HEK293T (cell line): Measurements from ENCODE around the gene PSTPIP2.
"Not testable (repeated sequence)": the region's sequence is repeated elsewhere in the genome, so short reads cannot be mapped to it uniquely, and the experiment has no call there.

Experiments used
- CTCF ChIA-PET: fragments of 350-600 bp; formaldehyde crosslinking; extraction: SDS; loops from one replicate; lab custom pipeline; 2021; ENCODE audit warnings: antibody characterized with exemption, inconsistent platforms; lab: Yijun Ruan, JAX
- POLR2A ChIA-PET: fragments of 350-600 bp; formaldehyde crosslinking; extraction: SDS; loops from one replicate; lab custom pipeline; 2020; ENCODE audit warnings: antibody characterized with exemption, inconsistent platforms; lab: Yijun Ruan, JAX
- DNase-seq: peaks from one replicate; pipeline ENCODE4 v3.0.0; 2012; ENCODE audit warnings: mixed read lengths; ENCODE audit errors: extremely low spot score
- ARNT ChIP-seq: fragments of 450-650 bp; IDR thresholded peaks from 2 replicates; pipeline ENCODE4 v1.6.1; 2017; ENCODE audit warnings: mild to moderate bottlenecking
- BHLHE40 ChIP-seq: fragments of 450-650 bp; IDR thresholded peaks from 2 replicates; pipeline ENCODE4 v1.6.1; 2016; ENCODE audit warnings: mild to moderate bottlenecking, moderate library complexity, borderline replicate concordance
- CTBP1 ChIP-seq: fragments of 450-650 bp; IDR thresholded peaks from 2 replicates; pipeline ENCODE4 v1.6.1; 2016; ENCODE audit warnings: borderline replicate concordance
- ELF4 ChIP-seq: fragments of 450-650 bp; IDR thresholded peaks from 2 replicates; pipeline ENCODE4 v1.6.1; 2017; ENCODE audit warnings: antibody characterized with exemption
- FOXA1 ChIP-seq: fragments of 450-650 bp; IDR thresholded peaks from 2 replicates; pipeline ENCODE4 v1.6.1; 2016; ENCODE audit warnings: mild to moderate bottlenecking
- FOXK2 ChIP-seq: fragments of 450-650 bp; IDR thresholded peaks from 2 replicates; pipeline ENCODE4 v1.6.1; 2016; ENCODE audit warnings: mild to moderate bottlenecking
- FOXM1 ChIP-seq: fragments of 450-650 bp; IDR thresholded peaks from 2 replicates; pipeline ENCODE4 v1.6.1; 2017; ENCODE audit warnings: mild to moderate bottlenecking, borderline replicate concordance
- HDGF ChIP-seq: fragments of 450-650 bp; IDR thresholded peaks from 2 replicates; pipeline ENCODE4 v1.6.1; 2017; ENCODE audit warnings: antibody characterized with exemption, borderline replicate concordance
- L3MBTL2 ChIP-seq: fragments of 450-650 bp; conservative IDR thresholded peaks from 2 replicates; pipeline ENCODE4 v1.6.1; 2016; ENCODE audit warnings: mild to moderate bottlenecking
- LEF1 ChIP-seq: fragments of 450-650 bp; IDR thresholded peaks from 2 replicates; pipeline ENCODE4 v1.6.1; 2017; ENCODE audit warnings: mild to moderate bottlenecking, borderline replicate concordance
- NFRKB ChIP-seq: fragments of 450-650 bp; IDR thresholded peaks from 2 replicates; pipeline ENCODE4 v1.6.1; 2016; ENCODE audit warnings: mild to moderate bottlenecking, moderate library complexity
- SP1 ChIP-seq: fragments of 450-650 bp; IDR thresholded peaks from 2 replicates; pipeline ENCODE4 v1.6.1; 2017
- SUZ12 ChIP-seq: fragments of 450-650 bp; IDR thresholded peaks from 2 replicates; pipeline ENCODE4 v1.6.1; 2016; ENCODE audit warnings: mild to moderate bottlenecking
- TARDBP ChIP-seq: fragments of 450-650 bp; IDR thresholded peaks from 2 replicates; pipeline ENCODE4 v1.6.1; 2016
- ZNF384 ChIP-seq: fragments of 450-650 bp; IDR thresholded peaks from 2 replicates; pipeline ENCODE4 v1.6.1; 2016
- TF ChIP-seq, protein P1 (sequence below): fragments of 450-650 bp; IDR thresholded peaks from 2 replicates; pipeline ENCODE4 v1.6.1; 2016

Gene PSTPIP2

DNA sequence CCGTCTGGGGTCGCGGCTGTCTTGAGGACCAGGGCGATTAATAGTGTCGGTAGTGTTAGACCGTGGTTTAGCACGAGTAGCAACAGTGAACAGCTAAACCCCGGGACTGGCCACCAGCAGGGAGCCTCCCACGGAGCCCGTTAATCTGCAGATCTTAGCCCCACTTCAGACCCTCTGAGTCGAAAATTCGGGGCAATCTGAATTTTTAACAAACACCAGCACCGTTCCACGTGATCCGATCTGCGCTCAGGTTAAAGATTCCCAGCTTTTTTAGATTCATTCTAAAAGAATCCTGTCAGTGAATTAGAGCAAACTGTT, 26.5 kb upstream of the PSTPIP2 start:
- CTCF ChIA-PET, result interaction anchor here (0.7 kb wide), 1 partner anchor 15 kb away, joined by 3 read pairs; no protein-coding TSS in a partner anchor
- POLR2A ChIA-PET, result interaction anchor here (0.7 to 2.1 kb wide), 5 partner anchors 11 to 36 kb away, joined by 3 to 7 read pairs (median 4); no protein-coding TSS in a partner anchor
- DNase-seq, result no peak
- TF ChIP-seq FOXA1 (no peak), SUZ12 (no peak), FOXM1 (no peak), BHLHE40 (no peak), HDGF (no peak), LEF1 (no peak), ARNT (no peak), TARDBP (no peak), L3MBTL2 (no peak; the same call in 1 of the 2 replicates), FOXK2 (no peak), NFRKB (no peak), CTBP1 (no peak), SP1 (no peak), ZNF384 (no peak)
- TF ChIP-seq, protein P1, sequence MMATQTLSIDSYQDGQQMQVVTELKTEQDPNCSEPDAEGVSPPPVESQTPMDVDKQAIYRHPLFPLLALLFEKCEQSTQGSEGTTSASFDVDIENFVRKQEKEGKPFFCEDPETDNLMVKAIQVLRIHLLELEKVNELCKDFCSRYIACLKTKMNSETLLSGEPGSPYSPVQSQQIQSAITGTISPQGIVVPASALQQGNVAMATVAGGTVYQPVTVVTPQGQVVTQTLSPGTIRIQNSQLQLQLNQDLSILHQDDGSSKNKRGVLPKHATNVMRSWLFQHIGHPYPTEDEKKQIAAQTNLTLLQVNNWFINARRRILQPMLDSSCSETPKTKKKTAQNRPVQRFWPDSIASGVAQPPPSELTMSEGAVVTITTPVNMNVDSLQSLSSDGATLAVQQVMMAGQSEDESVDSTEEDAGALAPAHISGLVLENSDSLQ, result no peak

- ChIA-PET POLR2A (interaction anchor here (0.7 to 2.1 kb wide), 5 partner anchors 10 to 37 kb away, joined by 3 to 7 read pairs (median 4); no protein-coding TSS in a partner anchor), CTCF (interaction anchor here (0.7 kb wide), 1 partner anchor 14 kb away, joined by 3 read pairs; no protein-coding TSS in a partner anchor)
- TF ChIP-seq HDGF (no peak), TARDBP (no peak), ZNF384 (no peak), NFRKB (0 out of 2 replicates have a peak, but pooled peaks have one; percentile 21), CTBP1 (no peak), BHLHE40 (no peak), FOXK2 (no peak), L3MBTL2 (peak; percentile 75), FOXA1 (no peak), ELF4 (no peak), LEF1 (no peak)
- TF ChIP-seq, protein P1, result no peak
- DNase-seq, result peak; percentile 73
These were observed 25.9 kb upstream of the PSTPIP2 start, which contains the start of gene ATP5F1A for GRCh38 chr18:46097801-46098615. TSS of gene ATP5F1A (minus strand) at chr18:46098296. CDS start at chr18:46098231, 65 bp downstream.

GRCh38 chr18:46097431-46097800, 25.4 kb upstream of the PSTPIP2 start:
- TF ChIP-seq SUZ12 (no peak), L3MBTL2 (no peak), ARNT (no peak), FOXM1 (no peak), NFRKB (no peak), FOXK2 (no peak), BHLHE40 (no peak), SP1 (no peak), LEF1 (no peak), FOXA1 (no peak)
- DNase-seq, result no peak
- ChIA-PET CTCF (no interaction called here), POLR2A (interaction anchor here (0.8 to 2.1 kb wide), 4 partner anchors 13 to 24 kb away, joined by 3 to 7 read pairs (median 4); no protein-coding TSS in a partner anchor)

DNA sequence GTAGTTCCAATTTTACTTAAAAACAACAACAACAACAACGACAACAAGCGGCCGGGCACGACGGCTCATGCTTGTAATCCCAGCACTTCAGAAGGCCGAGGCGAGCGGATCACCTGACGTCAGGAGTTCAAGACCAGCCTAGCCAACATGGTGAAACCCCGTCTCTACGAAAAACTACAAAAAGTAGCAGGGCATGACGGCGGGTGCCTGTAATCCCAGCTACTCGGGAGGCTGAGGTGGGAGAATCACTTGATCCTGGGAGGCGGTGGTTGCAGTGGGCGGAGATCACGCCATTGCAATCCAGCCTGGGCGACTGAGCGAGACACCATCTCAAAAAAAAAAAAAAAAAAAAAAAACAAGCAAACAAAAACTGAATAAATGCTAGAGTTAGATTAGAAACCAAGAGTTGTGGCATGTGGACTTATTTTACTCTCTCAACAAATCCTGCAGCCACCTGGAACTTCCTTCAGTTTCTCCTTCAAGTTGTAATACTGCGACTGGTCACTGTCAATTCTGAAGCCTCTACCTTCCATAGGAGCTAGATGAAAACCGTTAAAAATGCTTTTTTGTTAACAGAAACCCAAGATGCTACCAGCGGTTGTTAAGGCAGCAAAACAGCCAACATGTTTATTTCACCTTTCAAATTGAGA, 24.7 kb upstream of the PSTPIP2 start:
- ChIA-PET POLR2A (interaction anchor here (0.8 kb wide), 1 partner anchor 23 kb away, joined by 3 read pairs; no protein-coding TSS in a partner anchor), CTCF (interaction anchor here (0.7 kb wide), 1 partner anchor 478 kb away, joined by 3 read pairs; no protein-coding TSS in a partner anchor)
- no peak for TF ChIP-seq LEF1
- no peak for TF ChIP-seq FOXA1
- TF ChIP-seq CTBP1, result no peak
- no peak for TF ChIP-seq ZNF384
- no peak for TF ChIP-seq NFRKB
- TF ChIP-seq FOXM1, result no peak
- no peak for TF ChIP-seq FOXK2
- no peak for TF ChIP-seq BHLHE40
- TF ChIP-seq, protein P1, result no peak
- TF ChIP-seq ARNT, result no peak
- no peak for TF ChIP-seq HDGF
- TF ChIP-seq ELF4, result no peak
- no peak for TF ChIP-seq L3MBTL2
- TF ChIP-seq TARDBP, result no peak
- no peak for TF ChIP-seq SUZ12
- TF ChIP-seq SP1, result no peak
- no peak for DNase-seq

DNA sequence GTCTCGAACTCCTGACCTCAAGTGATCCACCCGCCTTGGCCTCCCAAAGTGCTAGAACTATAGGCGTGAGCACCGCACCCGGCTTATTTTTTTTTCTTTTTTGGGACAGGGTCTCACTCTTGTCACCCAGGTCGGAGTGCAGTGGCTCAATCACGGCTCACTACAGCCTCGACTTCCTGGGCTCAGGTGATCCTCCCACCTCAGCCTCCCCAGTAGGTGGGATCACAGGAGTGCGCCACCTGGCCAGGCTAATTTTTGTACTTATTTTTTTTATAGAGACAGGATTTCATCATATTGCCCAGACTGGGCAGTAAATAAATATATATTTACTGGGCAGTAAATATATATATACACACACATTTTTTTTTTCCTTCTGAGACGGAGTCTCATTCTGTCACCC, 23.5 kb upstream of the PSTPIP2 start:
- POLR2A ChIA-PET, result no interaction called here
- CTCF ChIA-PET, result no interaction called here
- DNase-seq, result no peak
- TF ChIP-seq NFRKB (no peak), FOXA1 (no peak), ZNF384 (no peak), ARNT (no peak), L3MBTL2 (no peak), FOXM1 (no peak), SP1 (no peak), TARDBP (no peak), BHLHE40 (no peak), HDGF (no peak), ELF4 (no peak), SUZ12 (no peak), LEF1 (no peak), CTBP1 (no peak), FOXK2 (no peak)
- TF ChIP-seq, protein P1, result no peak

GRCh38 chr18:46088501-46088900, 16.4 kb upstream of the PSTPIP2 start:
- POLR2A ChIA-PET, result interaction anchor here (1.1 kb wide), 1 partner anchor 10 kb away, joined by 3 read pairs; the partner anchor contains the start of gene ATP5F1A
- DNase-seq, CTCF ChIA-PET: not testable (repeated sequence)
